ENCODE results near the gene PTPRH. TPM values are rescaled to one million over a fixed set of nuclear protein-coding genes. Genes with fewer than 3 reads are reported as not detected.

Gene PTPRH
- total RNA-seq, 1 donor from 2014 or later = 2.8 TPM

DNA sequence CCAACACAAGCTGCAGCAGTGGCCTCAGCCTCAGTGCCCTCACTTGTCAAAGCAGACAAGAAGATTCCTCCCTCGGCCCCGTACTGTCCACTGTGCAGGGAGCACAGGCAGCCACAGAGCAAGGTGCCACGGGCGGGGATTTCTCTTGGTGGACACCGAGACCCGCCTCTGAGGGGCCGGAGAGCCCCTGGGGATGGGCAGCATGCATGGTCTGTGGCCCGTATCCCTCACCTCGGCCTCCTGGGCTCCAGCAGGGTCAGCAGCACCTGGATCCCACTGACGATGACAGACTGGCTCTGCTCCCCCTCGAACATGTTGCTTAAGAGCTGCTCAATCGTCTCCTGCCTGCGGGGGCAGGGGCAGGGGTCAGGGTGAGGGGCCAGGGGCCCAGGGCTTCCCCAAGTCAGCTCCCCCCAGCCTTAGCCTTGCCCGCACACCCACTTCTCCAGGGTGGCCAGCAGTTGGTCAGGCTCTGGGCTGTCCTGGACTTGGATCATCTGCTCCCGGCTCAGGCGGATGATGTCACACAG is 32.7 kb upstream of the PTPRH start:
- DNase-seq (ENCODE audit: low read depth) = no peak
- H3K4me3 ChIP-seq (ENCODE audit: low read depth, low read length) = no peak overlapping the region
- TF ChIP-seq, protein P1, sequence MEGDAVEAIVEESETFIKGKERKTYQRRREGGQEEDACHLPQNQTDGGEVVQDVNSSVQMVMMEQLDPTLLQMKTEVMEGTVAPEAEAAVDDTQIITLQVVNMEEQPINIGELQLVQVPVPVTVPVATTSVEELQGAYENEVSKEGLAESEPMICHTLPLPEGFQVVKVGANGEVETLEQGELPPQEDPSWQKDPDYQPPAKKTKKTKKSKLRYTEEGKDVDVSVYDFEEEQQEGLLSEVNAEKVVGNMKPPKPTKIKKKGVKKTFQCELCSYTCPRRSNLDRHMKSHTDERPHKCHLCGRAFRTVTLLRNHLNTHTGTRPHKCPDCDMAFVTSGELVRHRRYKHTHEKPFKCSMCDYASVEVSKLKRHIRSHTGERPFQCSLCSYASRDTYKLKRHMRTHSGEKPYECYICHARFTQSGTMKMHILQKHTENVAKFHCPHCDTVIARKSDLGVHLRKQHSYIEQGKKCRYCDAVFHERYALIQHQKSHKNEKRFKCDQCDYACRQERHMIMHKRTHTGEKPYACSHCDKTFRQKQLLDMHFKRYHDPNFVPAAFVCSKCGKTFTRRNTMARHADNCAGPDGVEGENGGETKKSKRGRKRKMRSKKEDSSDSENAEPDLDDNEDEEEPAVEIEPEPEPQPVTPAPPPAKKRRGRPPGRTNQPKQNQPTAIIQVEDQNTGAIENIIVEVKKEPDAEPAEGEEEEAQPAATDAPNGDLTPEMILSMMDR (conservative IDR thresholded peaks at IDR 0.05; ENCODE audit: low read depth, low read length) = no peak

DNA sequence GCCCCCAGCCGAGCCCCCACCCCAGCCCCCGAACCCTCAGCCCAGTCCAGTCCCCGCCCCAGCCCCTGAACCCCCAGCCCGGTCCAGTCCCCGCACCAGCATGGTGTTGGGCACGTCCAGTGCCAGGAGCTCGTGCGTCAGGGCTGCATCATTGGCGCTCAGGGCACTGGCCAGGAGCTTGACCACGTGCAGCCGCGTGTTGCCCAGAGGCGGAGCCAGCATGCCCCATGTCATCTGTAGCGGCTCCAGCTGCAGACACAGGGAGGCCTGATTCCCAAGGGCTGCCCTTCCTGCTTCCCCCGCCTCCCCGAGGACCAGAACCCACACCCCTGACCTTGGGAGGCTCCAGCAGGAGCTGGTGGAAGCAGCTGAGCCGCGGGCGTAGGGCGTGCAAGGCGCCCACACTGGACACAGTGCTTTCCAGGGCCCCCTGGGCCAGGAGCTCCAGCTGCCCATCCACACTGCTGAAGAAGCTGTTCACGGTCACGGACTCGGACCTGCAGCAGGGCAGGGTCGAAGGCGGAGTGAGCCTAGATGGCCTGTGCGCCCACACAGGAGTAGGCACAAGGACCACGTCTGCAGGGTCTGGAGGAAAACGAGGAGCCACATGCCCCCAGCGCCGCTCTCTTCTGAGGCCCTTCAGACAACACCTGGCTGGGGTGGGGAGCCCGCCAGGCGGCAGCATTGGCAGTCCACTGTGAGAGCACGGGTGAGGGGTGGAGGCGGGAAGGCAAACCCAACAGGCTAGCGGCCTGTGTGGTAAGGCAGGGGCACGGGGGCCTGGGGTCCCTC is 32.0 kb upstream of the PTPRH start:
- TF ChIP-seq, protein P1 (conservative IDR thresholded peaks at IDR 0.05; ENCODE audit: low read depth, low read length) = no peak
- H3K4me3 ChIP-seq (ENCODE audit: low read depth, low read length) = no peak overlapping the region

DNA sequence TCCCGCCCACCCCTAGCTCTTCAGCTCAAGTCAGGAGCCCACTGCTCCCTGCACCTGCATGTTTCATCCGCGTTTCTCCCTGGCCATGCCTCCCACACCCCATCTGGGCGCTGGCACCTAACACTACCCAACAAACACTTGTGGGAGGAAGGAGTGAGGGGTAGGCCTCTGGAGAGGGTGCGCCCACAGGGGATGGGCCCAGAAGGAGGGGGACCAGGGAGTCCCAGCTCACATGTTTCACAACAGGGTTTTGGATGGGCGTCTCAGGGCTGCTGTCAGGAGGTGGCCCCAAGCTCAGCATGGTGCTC is 31.4 kb upstream of the PTPRH start:
- DNase-seq (ENCODE audit: low read depth) = no peak
- TF ChIP-seq, protein P1 (conservative IDR thresholded peaks at IDR 0.05; ENCODE audit: low read depth, low read length) = no peak
- no peak overlapping the region for H3K4me3 ChIP-seq (ENCODE audit: low read depth, low read length)

More for the DNA sequence above, 32.0 kb upstream of the PTPRH start:
- DNase-seq (ENCODE audit: low read depth) = no peak

DNA sequence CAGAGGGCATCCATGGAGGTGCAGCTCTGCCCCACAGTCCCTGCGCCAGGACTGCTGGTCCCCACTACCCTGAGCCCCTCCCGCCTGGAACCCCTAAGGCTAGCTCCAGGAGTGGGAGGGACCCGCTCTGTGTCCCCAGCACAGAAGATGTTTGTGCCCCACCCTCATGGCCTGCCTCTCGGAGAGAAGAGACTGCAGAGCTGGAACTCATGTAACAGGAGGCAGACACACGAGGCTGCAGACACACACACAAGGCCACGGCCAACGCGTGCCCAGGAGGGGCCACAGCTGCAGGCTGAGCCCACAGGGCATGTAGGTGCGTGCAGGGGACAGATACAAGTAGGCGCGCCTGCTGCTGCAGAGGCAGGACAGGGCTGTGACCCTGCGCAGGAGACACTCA is 29.7 kb upstream of the PTPRH start:
- no peak for DNase-seq (ENCODE audit: low read depth)
- TF ChIP-seq, protein P1 (conservative IDR thresholded peaks at IDR 0.05; ENCODE audit: low read depth, low read length) = no peak
- no peak overlapping the region for H3K4me3 ChIP-seq (ENCODE audit: low read depth, low read length)

DNA sequence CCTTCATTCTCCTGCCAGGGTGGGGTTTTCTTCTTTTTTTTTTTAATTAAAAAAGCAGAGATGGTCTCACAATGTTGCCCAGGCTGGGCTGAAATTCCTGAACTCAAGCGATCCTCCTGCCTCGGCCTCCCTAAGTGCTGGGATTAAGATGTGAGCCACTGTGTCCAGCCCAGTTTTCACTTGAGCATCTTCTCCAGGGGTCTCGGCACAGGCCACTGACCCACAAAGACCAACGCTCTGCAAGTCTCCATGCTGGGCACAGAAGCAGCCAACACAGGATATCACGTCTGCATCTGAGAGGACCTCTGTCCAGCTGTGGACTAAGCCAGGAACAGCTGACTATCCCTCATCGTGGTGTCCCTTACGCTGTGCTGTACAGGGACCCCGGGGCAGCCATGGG is 28.7 kb upstream of the PTPRH start:
- no peak for DNase-seq (ENCODE audit: low read depth)
- TF ChIP-seq, protein P1 (conservative IDR thresholded peaks at IDR 0.05; ENCODE audit: low read depth, low read length) = no peak
- H3K4me3 ChIP-seq (ENCODE audit: low read depth, low read length) = no peak overlapping the region

DNA sequence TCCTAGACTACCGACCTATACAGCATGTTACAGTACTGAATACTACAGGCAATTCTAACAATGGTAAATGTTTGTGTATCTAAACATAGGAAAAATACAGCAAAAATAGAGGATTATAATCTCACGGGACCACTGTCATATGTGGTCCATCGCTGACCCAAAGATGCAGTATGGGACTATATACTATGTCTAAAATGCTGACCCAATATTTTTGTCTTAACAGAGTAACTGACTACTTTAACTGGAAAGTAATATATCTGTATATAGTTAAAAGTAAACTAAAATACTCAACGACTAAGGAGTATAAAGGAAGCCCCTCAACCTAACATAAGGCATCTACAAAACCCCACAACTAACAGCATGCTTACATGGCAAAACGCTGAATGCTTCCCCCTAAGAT is 23.7 kb upstream of the PTPRH start:
- no peak for DNase-seq (ENCODE audit: low read depth)
- TF ChIP-seq, protein P1 (conservative IDR thresholded peaks at IDR 0.05; ENCODE audit: low read depth, low read length) = no peak
- H3K4me3 ChIP-seq (ENCODE audit: low read depth, low read length) = no peak overlapping the region

DNA sequence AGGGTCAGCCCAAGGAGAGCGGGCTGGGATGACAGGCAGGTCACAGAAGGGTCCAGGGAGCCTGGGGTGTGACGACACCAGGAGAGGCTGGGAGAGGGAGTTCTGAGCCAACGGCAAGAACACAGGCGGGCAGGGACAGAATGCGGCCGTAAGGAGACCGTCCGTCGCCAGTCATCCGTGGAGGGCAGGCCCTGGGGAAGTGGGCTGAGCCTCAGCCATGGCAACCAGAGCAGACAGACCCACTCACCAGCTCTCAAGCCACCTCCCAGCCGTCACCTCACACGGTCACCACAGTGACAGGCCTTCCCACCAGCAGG is 22.9 kb upstream of the PTPRH start:
- DNase-seq (ENCODE audit: low read depth) = no peak
- H3K4me3 ChIP-seq (ENCODE audit: low read depth, low read length) = no peak overlapping the region
- TF ChIP-seq, protein P1 (conservative IDR thresholded peaks at IDR 0.05; ENCODE audit: low read depth, low read length) = no peak

Measured in epithelial cell of proximal tubule (primary cell).